Daoy (cell line): ENCODE measurements around the gene SSMEM1. TPM values are rescaled to one million over a fixed set of nuclear protein-coding genes. Genes with fewer than 3 reads are reported as not detected.
"Not testable (repeated sequence)": the region's sequence is repeated elsewhere in the genome, so short reads cannot be mapped to it uniquely, and the experiment has no call there.

ENCODE experiments used
- DNase-seq: peaks from one replicate; pipeline ENCODE4 v3.0.0-alpha.2; 2015; ENCODE audit warnings: low read depth
- total RNA-seq: library from RNA; depleted of rRNA; stranded (reverse); fragments of >200 nt; shearing (Covaris generic); gene quantifications from 2 replicates; pipeline ENCODE4 v1.2.3, GENCODE V29; 2014; rRNA removed

Gene SSMEM1
- total RNA-seq, 1 experiment from 2014 or later, result not detected

- not testable (repeated sequence) for DNase-seq
Measured at GRCh38 chr7:130246491-130246890, 38.8 kb downstream of the SSMEM1 start.

GRCh38 chr7:130248842-130249241 is 41.2 kb downstream of the SSMEM1 start:
- not testable (repeated sequence) for DNase-seq

DNA sequence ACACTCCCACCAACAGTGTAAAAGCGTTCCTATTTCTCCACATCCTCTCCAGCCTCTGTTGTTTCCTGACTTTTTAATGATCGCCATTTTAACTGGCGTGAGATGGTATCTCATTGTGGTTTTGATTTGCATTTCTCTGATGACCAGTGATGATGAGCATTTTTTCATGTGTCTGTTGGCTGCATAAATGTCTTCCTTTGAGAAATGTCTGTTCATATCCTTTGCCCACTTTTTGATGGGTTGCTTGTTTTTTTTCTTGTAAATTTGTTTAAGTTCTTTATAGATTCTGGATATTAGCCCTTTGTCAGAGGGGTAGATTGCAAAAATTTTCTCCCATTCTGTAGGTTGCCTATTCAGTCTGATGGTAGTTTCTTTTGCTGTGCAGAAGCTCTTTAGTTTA is 42.0 kb downstream of the SSMEM1 start:
- not testable (repeated sequence) for DNase-seq

GRCh38 chr7:130254555-130254954 is 46.9 kb downstream of the SSMEM1 start:
- no peak for DNase-seq

- no peak for DNase-seq
Measured at GRCh38 chr7:130256704-130257103, 49.0 kb downstream of the SSMEM1 start.

DNA sequence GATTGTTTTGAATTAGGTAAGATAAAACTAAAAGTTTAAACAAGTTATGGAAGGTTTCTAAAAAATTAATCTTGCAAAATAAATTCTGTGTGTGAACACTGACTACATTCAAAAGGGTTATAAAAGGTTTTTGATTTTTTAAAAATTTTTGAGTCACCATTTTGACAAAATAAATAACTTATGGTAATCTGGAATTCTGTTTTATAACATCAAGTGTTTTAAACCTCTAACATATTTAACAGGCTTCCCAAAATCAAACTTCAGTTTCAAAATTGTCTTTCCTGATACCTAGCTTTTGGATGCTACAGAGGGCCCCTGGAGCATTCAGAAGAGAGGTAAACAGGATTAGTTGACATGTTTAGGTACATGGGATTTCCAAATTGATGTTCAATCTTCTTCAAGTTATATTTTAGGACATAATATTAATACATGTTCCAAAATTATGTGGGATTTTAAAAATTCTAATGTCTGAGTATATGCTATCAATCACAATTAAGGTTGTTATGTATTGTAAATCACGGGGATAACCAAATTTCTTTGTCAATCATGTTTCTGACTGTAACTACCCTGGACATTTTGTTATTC is 50.9 kb downstream of the SSMEM1 start:
- no peak for DNase-seq

DNA sequence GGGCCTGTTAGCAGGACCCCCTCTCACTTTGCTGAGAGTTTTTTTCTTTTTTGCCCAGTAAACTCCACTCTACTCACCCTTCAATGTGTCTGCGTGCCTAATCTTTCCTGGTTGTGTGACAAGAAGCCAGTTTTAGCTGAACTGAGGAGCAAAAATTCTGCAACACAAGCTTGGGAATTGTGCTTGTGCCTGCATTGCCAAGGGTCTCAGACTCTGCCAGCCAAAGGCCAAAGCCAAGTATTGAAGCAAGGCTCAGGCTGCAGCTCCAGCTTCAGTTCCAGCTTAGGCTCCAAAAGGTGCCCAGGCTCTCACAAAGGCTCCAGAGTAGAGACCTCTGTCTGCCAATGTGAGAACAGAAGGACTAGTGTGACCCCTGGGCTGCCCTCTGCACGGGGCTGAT is 54.8 kb downstream of the SSMEM1 start:
- no peak for DNase-seq

GRCh38 chr7:130263130-130263529 is 55.5 kb downstream of the SSMEM1 start:
- DNase-seq, result no peak

Other genes with a start within 250 kb of the SSMEM1 start
- gene ZC3HC1, start 156.5 kb upstream of the SSMEM1 start, total RNA-seq, result 75.4 and 116 TPM in 2 replicates
- 24.5 and 28.5 TPM in 2 replicates for gene KLHDC10, start 137.3 kb upstream of the SSMEM1 start, total RNA-seq
- 30.9 and 46.7 TPM in 2 replicates for gene TMEM209, start 2.5 kb upstream of the SSMEM1 start, total RNA-seq
- gene CPA2, start 59.0 kb downstream of the SSMEM1 start, total RNA-seq, result 0.11 TPM in 1 of 2 replicates, not detected in the other
- gene CPA4, start 85.3 kb downstream of the SSMEM1 start, total RNA-seq, result 85.6 and 98.8 TPM in 2 replicates
- gene CPA5, start 137.0 kb downstream of the SSMEM1 start, total RNA-seq, result 0.06 TPM in 1 of 2 replicates, not detected in the other
- gene CPA1, start 172.6 kb downstream of the SSMEM1 start, total RNA-seq, result not detected in 2 replicates
- gene CEP41, start 233.2 kb downstream of the SSMEM1 start, total RNA-seq, result 33.1 and 43.9 TPM in 2 replicates